Renal cortical epithelial cell (primary cell): ENCODE measurements around the gene ZBTB7A. TPM values are rescaled to one million over a fixed set of nuclear protein-coding genes. Genes with fewer than 3 reads are reported as not detected.
"Not testable (repeated sequence)": the region's sequence is repeated elsewhere in the genome, so short reads cannot be mapped to it uniquely, and the experiment has no call there.

Experiments used
- DNase-seq: peaks from one replicate; pipeline ENCODE4 v3.0.0-alpha.2; 2011; ENCODE audit warnings: low read depth
- total RNA-seq: library from RNA; depleted of rRNA; stranded (reverse); fragments of >200 nt; gene quantifications from 2 replicates; pipeline ENCODE4 v1.2.3, GENCODE V29; 2014

Gene ZBTB7A
- total RNA-seq, 1 donor from 2014 or later = 38.1 TPM

GRCh38 chr19:4016486-4016885, 50.2 kb downstream of the ZBTB7A start:
- no peak for DNase-seq

- no peak for DNase-seq
Observed at GRCh38 chr19:4015705-4016402, 50.8 kb downstream of the ZBTB7A start.

DNA sequence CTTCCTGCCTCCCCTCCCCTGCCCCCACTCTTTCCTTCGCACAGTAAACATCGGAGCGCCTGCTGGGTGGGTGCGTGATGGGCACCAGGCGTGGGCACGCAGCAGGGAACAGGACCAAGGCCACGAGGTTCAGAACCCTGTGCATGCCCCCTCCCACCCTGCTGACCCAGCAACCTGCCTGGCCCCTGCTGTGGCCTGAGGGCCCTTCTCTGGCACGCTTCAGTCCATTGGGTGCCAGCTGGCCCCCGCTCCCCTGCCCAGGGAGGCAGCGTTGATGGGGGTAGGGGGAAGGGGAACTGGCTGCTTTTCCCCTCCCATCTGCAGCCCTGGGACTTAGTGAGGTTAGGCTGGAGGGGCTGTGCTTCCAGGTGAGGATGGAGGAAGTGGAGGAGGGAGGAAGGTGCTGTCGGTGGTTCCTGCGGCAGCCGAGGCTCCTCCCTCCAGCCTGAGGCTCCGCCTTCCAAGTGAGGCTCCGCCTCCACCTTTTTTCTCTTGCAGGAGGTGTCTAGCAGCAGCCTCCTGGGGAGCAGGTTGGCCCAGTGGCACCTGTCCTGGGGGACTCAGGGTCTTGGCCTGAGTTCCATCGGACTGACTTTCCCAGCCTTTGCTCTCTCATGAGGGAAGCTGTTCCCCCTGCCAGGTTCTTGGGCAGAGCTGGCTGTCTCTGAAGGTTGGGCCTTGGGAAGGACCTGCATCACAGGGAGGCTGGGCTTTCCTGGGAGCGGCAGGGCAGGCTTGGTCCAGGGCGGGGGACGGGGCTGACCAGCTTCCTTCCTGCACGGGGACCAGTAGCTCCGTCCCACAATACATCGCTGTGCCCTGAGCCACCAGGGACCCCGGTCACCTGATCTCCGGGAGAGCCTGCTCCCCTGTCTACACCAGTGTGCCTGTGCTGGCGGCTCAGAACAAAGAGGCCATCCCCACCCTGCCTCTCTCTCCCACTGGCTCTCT, 51.9 kb downstream of the ZBTB7A start:
- DNase-seq = no peak

DNA sequence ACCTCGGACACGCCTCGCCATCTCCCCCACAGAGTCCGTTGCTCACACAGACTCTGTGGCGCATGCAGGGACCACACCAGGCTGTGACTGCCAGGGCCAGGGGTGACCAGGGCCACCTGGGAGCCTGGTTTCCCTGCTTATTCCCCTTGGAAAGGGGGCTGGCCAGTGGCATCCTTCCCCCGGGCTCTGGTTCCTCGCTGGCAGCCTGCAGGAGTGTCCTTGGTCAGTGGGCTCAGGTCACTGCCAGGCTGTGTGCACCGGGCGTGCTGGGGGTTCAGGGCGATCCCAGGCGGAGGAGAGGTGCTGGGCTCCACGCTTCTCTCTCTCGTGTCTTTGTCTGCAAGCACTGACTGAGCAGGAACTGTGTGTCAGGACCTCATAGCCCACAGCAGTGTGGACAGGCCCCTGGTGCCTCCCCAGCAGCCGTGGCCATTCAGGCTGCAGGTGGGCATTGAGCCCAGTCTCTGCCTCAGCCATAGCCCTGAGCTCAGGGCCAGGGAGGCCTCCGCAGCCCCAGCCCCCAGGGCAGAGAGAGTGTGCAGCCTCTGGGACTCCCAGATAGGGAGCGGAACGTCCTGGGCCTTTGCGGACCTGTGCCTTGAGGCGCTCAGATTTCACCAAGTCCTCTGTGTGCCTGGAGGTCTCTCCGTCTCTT, 52.7 kb downstream of the ZBTB7A start:
- no peak for DNase-seq

- no peak for DNase-seq
Observed at GRCh38 chr19:4012975-4013634, 53.6 kb downstream of the ZBTB7A start.

GRCh38 chr19:4012092-4012974, 54.4 kb downstream of the ZBTB7A start:
- DNase-seq = no peak

DNA sequence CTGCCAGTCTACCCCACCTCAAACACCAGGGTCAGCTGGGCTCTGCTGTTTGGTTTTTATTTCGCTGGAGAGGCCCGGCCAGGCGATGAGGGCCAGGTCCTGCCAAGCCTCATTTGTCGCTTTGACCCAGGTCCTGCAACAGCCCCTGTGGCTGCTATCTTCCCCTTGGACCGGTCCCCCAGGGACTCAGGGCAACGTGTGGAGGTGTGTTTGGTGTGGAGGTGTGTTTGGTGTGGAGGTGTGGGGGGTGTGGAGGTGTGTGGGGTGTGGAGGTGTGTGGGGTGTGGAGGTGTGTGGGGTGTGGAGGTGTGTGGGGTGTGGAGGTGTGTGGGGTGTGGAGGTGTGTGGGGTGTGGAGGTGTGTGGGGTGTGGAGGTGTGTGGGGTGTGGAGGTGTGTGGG, 55.3 kb downstream of the ZBTB7A start:
- DNase-seq = not testable (repeated sequence)

DNA sequence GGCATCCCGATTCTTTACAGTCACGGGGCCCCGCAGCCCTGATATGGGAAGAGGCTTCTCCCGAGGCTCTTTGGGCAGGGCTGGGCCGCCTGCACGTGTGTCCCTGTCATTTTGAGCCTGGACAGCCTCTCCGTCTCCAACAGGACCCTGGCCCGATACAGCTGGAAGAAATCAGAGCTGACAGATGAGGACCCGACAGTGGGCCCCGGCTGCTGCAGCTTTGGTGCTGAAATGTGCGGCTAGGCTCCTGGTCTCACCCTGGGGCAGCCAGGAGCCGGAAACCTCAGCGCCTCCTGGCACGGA, 55.9 kb downstream of the ZBTB7A start:
- DNase-seq = no peak

DNA sequence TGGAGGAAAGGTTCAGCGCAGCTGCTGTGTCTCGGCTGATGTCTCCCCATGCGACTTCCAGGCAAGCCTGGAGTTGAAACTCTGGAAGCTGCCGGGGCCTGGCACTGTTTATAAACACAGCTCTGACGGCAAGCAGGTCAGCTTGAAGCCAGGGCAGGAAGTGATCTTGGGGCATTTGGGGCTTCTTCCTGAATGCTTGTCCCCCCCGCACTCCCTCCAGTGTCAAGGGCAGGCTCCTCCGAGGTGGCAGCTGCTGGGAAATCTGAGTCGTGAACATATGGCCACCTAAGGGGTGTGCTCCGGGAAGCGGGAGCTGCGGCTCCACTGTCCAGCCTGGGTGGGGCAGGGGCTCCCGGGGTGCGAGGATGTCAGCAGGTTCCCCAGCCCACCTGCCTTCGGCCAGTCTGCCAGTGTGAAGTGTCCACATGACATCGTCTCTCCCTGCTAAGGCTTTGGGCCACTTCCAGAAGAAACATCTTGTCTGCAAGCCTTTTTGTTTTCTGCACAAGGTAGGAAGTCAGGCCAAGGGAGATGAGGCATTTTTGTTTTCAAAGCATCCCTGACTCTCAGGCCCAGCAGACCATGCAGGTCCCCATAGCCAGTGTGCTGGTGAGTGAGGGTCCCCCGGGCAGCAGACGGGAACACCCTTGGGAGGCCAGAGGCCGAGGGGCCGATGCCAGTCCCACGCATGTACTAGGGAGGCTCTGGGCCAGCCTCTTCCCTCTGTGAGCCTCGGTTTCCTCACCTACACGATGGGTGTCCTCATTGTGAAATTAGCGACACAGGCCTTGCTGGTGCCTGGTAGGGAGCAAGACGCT, 56.5 kb downstream of the ZBTB7A start:
- no peak for DNase-seq

GRCh38 chr19:4007836-4008539, 58.7 kb downstream of the ZBTB7A start:
- no peak for DNase-seq

DNA sequence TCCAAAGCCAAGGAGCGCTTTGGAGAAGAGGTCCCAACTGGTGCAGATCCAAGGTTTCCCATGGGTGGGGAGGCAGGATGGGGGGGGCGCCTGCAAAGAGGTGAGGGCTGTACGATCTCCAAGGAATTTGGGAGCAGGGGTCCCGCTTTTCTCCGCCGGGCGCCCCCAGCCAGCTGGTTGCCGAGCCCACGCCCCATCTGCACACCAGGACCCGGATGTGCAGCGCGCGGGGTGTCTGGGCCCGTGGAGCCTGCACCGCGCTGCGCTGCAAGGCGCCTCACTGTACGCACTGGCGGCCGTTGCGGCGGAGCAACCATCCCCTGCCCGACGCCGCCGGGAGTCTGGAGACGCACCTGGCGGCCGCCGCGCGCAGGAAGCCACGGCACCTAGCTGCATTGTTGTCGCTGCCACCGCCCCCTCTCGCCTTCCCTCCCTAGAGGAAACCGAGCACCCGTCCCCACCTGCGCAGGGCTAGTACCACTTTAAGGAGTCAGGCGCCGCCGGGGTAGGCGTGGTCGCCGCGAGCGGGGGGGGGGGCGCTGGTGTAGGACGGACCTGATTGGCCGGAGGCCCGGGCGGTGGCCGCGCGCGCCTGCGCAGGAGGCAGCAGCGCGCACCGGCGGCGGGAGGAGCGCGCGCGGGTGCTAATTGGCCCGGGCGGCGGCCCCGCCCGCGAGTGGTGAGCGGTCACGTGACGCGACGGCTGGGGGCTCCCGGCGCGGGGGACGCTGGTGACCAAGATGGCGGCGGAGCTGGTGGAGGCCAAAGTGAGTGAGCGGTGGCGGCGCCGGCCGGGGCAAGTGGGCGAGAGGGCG, 59.5 kb downstream of the ZBTB7A start, which contains the start of gene PIAS4:
Gene PIAS4 (plus strand): TSS at position 716 of the 815 bp plus-strand sequence. CDS start 25 bp downstream, at position 741.
- DNase-seq = peak; percentile 73

DNA sequence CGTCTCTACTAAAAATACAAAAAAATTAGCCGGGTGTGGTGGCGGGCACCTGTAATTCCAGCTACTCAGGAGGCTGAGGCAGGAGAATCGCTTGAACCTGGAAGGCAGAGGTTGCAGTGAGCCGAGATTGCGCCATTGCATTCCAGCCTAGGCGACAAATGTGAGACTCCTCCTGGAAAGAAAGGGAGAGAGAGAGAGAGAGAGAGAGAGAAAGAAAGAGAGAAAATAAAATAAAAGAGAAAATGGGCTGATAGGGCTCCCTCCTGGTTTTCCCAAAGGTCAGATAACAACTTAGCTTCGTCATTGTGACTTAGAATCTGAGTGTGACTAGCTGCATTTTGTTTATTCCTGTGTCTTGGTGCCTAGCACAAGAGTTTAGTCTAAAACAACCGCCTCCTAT, 61.3 kb downstream of the ZBTB7A start:
- DNase-seq = not testable (repeated sequence)

- DNase-seq = not testable (repeated sequence)
Observed at GRCh38 chr19:4000798-4001197, 65.9 kb downstream of the ZBTB7A start.

- peak; percentile 30 for DNase-seq
Observed at GRCh38 chr19:3998667-3999412, 67.9 kb downstream of the ZBTB7A start.

- no peak for DNase-seq
Observed at GRCh38 chr19:3995607-3996006, 71.1 kb downstream of the ZBTB7A start.
